GM21526 (cell line): ENCODE measurements around the gene SEMA4A.
"Not testable (repeated sequence)": the region's sequence is repeated elsewhere in the genome, so short reads cannot be mapped to it uniquely, and the experiment has no call there.

ENCODE experiments used
- ATAC-seq: cut with Tn5 transposase; IDR thresholded peaks from one replicate; pipeline ENCODE4 v1.9.1; 2021; ENCODE audit warnings: moderate library complexity; ENCODE audit not compliant: unreplicated experiment, low FRiP score

SEMA4A gene

DNA sequence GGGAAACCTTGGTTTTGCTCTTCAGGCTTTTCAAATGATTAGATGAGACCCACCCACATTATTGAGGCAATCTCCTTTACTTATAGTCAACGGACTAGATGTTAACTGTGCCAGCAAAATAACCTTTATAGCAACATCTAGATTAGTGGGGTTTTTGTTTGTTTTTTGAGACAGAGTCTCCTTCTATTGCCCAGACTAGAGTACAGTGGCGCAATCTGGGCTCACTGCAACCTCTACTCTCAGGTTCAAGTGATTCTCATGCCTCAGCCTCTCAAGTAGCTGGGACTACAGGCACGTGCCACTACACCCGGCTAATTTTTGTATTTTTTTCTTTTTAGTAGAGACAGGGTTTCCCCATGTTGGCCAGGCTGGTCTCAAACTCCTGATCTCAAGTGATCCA is 36.9 kb downstream of the SEMA4A start:
- ATAC-seq: not testable (repeated sequence)

GRCh38 chr1:156191292-156191964 is 38.0 kb downstream of the SEMA4A start:
- ATAC-seq: no peak

DNA sequence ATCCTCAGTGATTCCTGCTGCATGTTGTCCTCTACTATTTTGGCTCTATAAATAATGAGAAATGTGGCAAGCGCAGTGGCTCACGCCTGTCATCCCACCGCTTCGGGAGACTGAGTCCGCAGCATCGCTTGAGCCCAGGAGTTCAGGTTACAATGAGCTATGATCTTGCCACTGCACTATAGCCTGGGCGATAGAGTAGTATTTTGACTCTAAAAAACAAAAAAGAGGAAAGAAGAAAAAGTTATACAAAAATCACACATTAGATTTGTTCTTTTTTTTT is 39.8 kb downstream of the SEMA4A start:
- ATAC-seq: no peak

DNA sequence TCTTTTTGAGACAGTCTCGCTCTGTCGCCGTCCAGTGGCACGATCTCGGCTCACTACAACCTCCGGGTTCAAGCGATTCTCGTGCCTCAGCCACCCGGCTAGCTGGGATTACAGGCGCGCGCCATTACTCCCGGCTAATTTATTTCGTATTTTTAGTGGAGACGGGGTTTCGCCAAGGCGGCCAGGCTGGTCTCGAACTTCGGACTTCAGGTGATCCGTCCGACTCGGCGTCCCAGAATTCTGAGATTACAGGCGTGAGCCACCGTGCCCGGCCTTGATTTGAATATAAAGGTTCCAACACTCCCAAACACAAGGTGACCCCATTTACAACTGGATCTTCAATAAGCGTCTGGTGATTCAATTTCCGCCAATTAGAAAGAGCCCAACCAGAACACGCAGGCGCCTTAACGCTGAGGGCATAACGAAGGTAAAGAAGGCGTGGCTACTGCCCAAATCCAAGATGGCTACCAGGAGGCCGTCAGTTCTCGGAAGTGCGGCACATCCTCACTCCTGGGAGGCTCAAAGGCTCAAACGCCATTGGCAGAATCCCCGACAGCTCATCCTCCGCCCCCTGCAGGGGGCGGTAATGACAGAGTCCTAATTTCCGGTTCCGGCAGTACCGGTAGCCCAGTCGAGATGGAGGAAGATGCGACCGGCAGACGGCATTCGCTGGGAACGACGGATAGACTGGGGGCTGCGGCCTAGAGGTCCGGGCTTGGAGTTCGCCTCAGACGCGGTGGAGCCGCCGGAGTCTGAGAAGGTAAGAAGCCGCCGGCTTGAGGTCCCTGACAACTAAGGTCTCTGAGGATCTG is 40.3 kb downstream of the SEMA4A start, which contains the start of gene SLC25A44:
SLC25A44 (plus strand) TSS at position 617 of the 812 bp plus-strand sequence. CDS start 5,744 bp downstream, outside the sequence.
- ATAC-seq: peak; percentile 87

GRCh38 chr1:156194300-156194652 is 40.9 kb downstream of the SEMA4A start:
- no peak for ATAC-seq

DNA sequence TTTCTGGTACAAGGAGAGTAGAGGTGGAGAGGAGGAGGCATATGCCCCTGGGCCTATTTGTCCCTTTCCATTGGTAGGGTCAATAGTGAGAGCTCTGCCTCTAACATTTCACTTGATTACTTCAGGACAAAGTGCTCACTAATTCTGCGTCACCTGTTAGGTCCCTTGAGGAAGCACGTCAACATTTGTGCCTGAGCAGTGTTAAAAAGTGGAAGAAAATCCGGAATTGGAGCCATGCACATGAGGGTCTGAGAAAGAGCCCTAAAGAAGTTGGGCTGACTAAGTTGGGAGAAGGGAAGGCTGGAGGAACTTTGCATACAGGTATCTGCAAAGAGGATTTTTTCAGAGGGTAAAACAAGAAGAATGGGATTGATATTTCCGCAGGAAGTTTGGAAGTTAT is 42.5 kb downstream of the SEMA4A start:
- ATAC-seq: no peak

GRCh38 chr1:156196445-156196844 is 43.1 kb downstream of the SEMA4A start:
- no peak for ATAC-seq

- ATAC-seq: no peak
These were observed 45.5 kb downstream of the SEMA4A start for GRCh38 chr1:156198831-156199349.

DNA sequence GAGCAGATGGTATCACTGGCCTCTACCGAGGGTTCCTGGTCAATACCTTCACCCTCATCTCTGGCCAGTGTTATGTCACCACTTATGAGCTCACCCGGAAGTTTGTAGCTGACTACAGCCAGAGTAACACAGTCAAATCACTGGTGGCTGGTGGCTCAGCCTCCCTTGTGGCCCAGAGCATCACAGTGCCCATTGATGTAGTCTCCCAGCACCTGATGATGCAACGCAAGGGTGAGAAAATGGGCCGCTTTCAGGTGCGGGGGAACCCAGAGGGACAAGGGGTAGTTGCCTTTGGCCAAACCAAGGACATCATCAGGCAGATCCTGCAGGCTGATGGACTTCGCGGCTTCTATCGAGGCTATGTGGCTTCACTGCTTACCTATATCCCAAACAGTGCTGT is 46.7 kb downstream of the SEMA4A start:
- ATAC-seq: no peak

GRCh38 chr1:156203331-156203730 is 49.9 kb downstream of the SEMA4A start:
- no peak for ATAC-seq

GRCh38 chr1:156204686-156205085 is 51.3 kb downstream of the SEMA4A start:
- ATAC-seq: no peak

DNA sequence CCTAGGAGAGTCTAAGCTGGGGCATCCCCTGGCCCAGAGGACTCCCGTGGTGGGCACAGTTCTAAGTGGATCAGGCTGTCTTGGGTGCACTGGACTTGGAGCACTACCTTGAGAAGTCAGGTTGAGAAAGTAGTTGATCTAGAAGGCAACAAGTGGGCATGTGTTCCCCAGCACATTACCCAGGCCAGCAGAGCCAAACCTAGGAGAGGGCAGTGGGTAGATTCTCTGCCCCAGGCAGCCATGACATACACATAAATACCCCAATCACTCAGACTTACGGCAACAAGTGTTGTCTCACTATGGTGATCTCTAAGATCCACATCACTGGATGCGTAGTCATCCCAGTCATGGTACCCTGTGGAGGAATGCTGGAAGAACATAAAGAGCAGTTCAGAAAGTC is 57.9 kb downstream of the SEMA4A start:
- ATAC-seq: no peak

- ATAC-seq: no peak
These were observed 58.7 kb downstream of the SEMA4A start for GRCh38 chr1:156212130-156212529.

DNA sequence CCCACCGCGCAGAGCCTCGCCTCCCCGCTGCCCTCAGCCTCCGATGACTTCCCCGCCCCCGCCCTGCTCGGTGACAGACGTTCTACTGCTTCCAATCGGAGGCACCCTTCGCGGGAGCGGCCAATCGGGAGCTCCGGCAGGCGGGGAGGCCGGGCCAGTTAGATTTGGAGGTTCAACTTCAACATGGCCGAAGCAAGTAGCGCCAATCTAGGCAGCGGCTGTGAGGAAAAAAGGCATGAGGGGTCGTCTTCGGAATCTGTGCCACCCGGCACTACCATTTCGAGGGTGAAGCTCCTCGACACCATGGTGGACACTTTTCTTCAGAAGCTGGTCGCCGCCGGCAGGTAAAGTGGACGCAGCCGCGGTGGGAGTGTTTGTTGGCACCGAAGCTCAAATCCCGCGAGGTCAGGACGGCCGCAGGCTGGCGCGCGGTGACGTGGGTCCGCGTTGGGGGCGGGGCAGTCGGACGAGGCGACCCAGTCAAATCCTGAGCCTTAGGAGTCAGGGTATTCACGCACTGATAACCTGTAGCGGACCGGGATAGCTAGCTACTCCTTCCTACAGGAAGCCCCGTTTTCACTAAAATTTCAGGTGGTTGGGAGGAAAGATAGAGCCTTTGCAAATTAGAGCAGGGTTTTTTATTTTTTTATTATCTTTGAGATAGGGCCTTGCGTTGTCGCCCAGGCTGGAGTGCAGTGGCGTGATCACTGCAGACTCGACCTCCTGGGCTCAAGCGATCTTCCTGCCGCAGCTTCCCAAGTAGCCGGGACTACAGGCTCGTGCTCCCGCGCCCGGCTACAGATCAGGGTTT is 59.7 kb downstream of the SEMA4A start, which contains the start of gene PMF1:
PMF1 (plus strand) TSS at position 175 of the 811 bp plus-strand sequence; CDS start at position 184, 9 bp downstream.
- ATAC-seq: peak; percentile 72

DNA sequence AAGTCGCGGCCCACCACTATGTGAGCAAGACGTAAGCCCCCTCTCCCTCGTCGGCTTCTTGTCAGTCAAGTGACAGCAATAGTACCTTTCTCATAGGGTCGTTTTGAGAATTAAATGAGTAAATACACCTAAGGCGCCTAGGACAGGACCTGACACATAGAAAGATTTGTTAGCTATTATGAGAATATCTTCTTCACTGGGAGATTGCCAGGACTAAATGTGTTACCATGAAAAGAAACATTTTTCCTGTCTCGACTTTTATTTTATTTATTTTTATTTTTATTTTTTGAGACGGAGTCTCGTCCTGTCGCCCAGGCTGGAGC is 60.2 kb downstream of the SEMA4A start:
- ATAC-seq: no peak

GRCh38 chr1:156214024-156214748 is 60.8 kb downstream of the SEMA4A start:
- no peak for ATAC-seq

GRCh38 chr1:156216361-156217086 is 63.1 kb downstream of the SEMA4A start:
- not testable (repeated sequence) for ATAC-seq

DNA sequence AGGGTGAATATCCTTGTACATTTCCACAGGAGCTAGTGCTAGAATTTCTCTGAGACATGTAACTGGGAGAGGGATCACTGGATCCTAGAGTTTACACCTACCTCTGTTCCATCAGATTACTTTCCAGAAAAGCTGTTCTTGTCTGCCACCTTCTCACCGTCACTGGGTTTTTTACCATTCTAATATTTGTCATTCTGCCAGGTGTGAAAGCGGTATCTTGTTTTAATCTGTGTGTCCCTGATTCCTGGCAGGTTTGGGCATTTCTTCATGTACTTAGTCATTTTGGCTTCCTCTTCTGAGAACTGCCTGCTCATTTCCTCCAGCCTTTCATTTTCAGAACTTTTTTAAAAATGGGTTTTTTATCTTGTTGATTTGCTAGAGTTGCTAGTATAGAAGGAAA is 64.5 kb downstream of the SEMA4A start:
- ATAC-seq: no peak

- no peak for ATAC-seq
These were observed 66.8 kb downstream of the SEMA4A start for GRCh38 chr1:156220226-156220625.
